HepG2 (cell line): Measurements from ENCODE around the gene P4HTM. TPM values are rescaled to one million over a fixed set of nuclear protein-coding genes. Genes with fewer than 3 reads are reported as not detected.

Experiments
- ATAC-seq: fragments of 200-7000 bp; cut with Tn5 transposase; 3 replicates; pipeline ENCODE4 v1.9.1; 2020; ENCODE audit warnings: mild to moderate bottlenecking, moderate library complexity
- BruUV-seq: library from RNA; stranded (reverse); fragments of 400-500 nt; replicated peaks from 2 replicates; lab custom pipeline; 2021; lab: Mats Ljungman, UMichigan
- CTCF ChIA-PET: fragments of 300-600 bp; formaldehyde crosslinking; extraction: SDS; loops from one replicate; lab custom pipeline; 2021; ENCODE audit warnings: low total read pairs, inconsistent platforms, low intra/inter-chr PET ratio; lab: Yijun Ruan, JAX
- POLR2A ChIA-PET: fragments of 350-600 bp; sonication (Branson Sonifier 250); formaldehyde crosslinking; loops from one replicate; lab custom pipeline; 2020; ENCODE audit warnings: antibody characterized with exemption, inconsistent platforms; lab: Yijun Ruan, JAX
- DNase-seq: peaks from one replicate; pipeline ENCODE4 v3.0.0-alpha.2; 2015; ENCODE audit warnings: low spot score
- FAIRE-seq: peaks from 3 replicates; lab custom pipeline; 2011; peaks lifted over from hg19 to GRCh38; lab: Jason Lieb, UNC
- H2AFZ ChIP-seq: one replicate; pipeline ENCODE4 v1.6.1; 2011; ENCODE audit warnings: low read length, inconsistent platforms
- H3K27ac ChIP-seq: fragments of 300-600 bp; 3 replicates; pipeline ENCODE4 v1.8.0; 2011; ENCODE audit warnings: mixed run types, mild to moderate bottlenecking, mixed read lengths, low read length, inconsistent platforms; ENCODE audit not compliant: insufficient read depth; ENCODE audit errors: extremely low read length
- H3K27me3 ChIP-seq, 2 experiments: fragments of 200-600 bp in 1 of 2; 2 replicates in 1 of 2; 3 replicates in 1 of 2; pipeline versions ENCODE4 v1.6.0 to v1.8.0; 2011; ENCODE audit warnings: low read length in 2 of 2, mild to moderate bottlenecking in 2 of 2, moderate library complexity in 2 of 2, inconsistent platforms in 1 of 2; ENCODE audit not compliant: insufficient read depth in 2 of 2, control insufficient read depth in 1 of 2
- H3K36me3 ChIP-seq, 2 experiments: fragments of 200-600 bp in 1 of 2; replicated peaks in 1 of 2; 2 replicates in 1 of 2; 3 replicates in 1 of 2; pipeline versions ENCODE4 v1.5.1 to v1.8.0; 2011; ENCODE audit warnings: low read length in 2 of 2, inconsistent platforms in 1 of 2; ENCODE audit not compliant: insufficient read depth in 2 of 2, control insufficient read depth in 1 of 2
- H3K4me1 ChIP-seq: 2 replicates; pipeline ENCODE4 v1.5.1; 2012; ENCODE audit warnings: low read length, inconsistent platforms; ENCODE audit not compliant: insufficient read depth
- H3K4me2 ChIP-seq: 2 replicates; pipeline ENCODE4 v1.6.0; 2011; ENCODE audit warnings: low read depth, low read length, inconsistent platforms
- H3K4me3 ChIP-seq, 3 experiments: fragments of 200-600 bp in 1 of 3; sonication (generic), shearing (Covaris generic) in 1 of 3; replicated peaks in 1 of 3; 2 replicates each; pipeline ENCODE4 v1.5.1; 2011 to 2016; ENCODE audit warnings: low read length in 3 of 3, inconsistent platforms in 2 of 3, low read depth in 2 of 3, mild to moderate bottlenecking in 2 of 3, control low read depth in 1 of 3, mixed read lengths in 1 of 3; ENCODE audit not compliant: insufficient read depth in 1 of 3
- H3K79me2 ChIP-seq: one replicate; pipeline ENCODE4 v1.6.1; 2011; ENCODE audit warnings: low read length, inconsistent platforms; ENCODE audit not compliant: insufficient read depth
- H3K9ac ChIP-seq: 2 replicates; pipeline ENCODE4 v1.6.0; 2011; ENCODE audit warnings: mild to moderate bottlenecking, low read depth, low read length, inconsistent platforms; ENCODE audit not compliant: insufficient read depth
- H3K9me3 ChIP-seq: 2 replicates; pipeline ENCODE4 v1.5.1; 2012; ENCODE audit warnings: mild to moderate bottlenecking, low read length
- H4K20me1 ChIP-seq: 2 replicates; pipeline ENCODE4 v1.6.0; 2011; ENCODE audit warnings: inconsistent platforms, mild to moderate bottlenecking, low read length, moderate library complexity; ENCODE audit not compliant: insufficient read depth
- CEBPB ChIP-seq: IDR thresholded peaks from 2 replicates; pipeline ENCODE4 v1.6.1; 2011; ENCODE audit warnings: low read depth, low read length, improper control_type of control experiment, borderline replicate concordance
- FOXK1 ChIP-seq: sonication (generic); formaldehyde crosslinking; IDR thresholded peaks from 2 replicates; pipeline ENCODE4 v1.4.0; 2020; ENCODE audit warnings: low read depth, missing genetic modification reagents, borderline replicate concordance
- KLF15 ChIP-seq: sonication (generic); formaldehyde crosslinking; IDR thresholded peaks from 2 replicates; pipeline ENCODE4 v1.8.1; 2023; ENCODE audit warnings: borderline replicate concordance, mild to moderate bottlenecking, inconsistent platforms, missing genetic modification reagents, mixed read lengths
- NFE2L1 ChIP-seq: sonication (generic); formaldehyde crosslinking; IDR thresholded peaks from 2 replicates; pipeline ENCODE4 v1.4.0; 2020; ENCODE audit warnings: missing genetic modification reagents, mild to moderate bottlenecking, borderline replicate concordance
- NR2F2 ChIP-seq: IDR thresholded peaks from 2 replicates; pipeline ENCODE4 v1.6.1; 2012; ENCODE audit warnings: low read depth, inconsistent platforms, borderline replicate concordance
- SOX5 ChIP-seq: IDR thresholded peaks from 2 replicates; pipeline ENCODE4 v1.6.1; 2016; ENCODE audit warnings: borderline replicate concordance
- TOE1 ChIP-seq: sonication (generic); formaldehyde crosslinking; IDR thresholded peaks from 2 replicates; pipeline ENCODE4 v1.4.0; 2020; ENCODE audit warnings: mild to moderate bottlenecking, missing genetic modification reagents
- TRIM24 ChIP-seq: sonication (generic); formaldehyde crosslinking; IDR thresholded peaks from 2 replicates; pipeline ENCODE4 v1.8.0; 2022; ENCODE audit warnings: mild to moderate bottlenecking, missing genetic modification reagents
- USF2 ChIP-seq, 2 experiments: sonication (generic) in 1 of 2; formaldehyde crosslinking in 1 of 2; IDR thresholded peaks; 2 replicates each; pipeline versions ENCODE4 v1.5.1 to v1.6.1; 2011 to 2020; ENCODE audit warnings: borderline replicate concordance in 1 of 2, low read depth in 1 of 2, low read length in 1 of 2, mild to moderate bottlenecking in 1 of 2, missing genetic modification reagents in 1 of 2, moderate library complexity in 1 of 2
- ZMYM3 ChIP-seq: sonication (generic); formaldehyde crosslinking; IDR thresholded peaks from 2 replicates; pipeline ENCODE4 v1.5.1; 2020; ENCODE audit warnings: mild to moderate bottlenecking, missing genetic modification reagents
- ZNF678 ChIP-seq: sonication (generic); formaldehyde crosslinking; IDR thresholded peaks from 2 replicates; pipeline ENCODE4 v1.4.0; 2020; ENCODE audit warnings: mild to moderate bottlenecking, missing genetic modification reagents
- ZNF713 ChIP-seq: sonication (generic); formaldehyde crosslinking; IDR thresholded peaks from 2 replicates; pipeline ENCODE4 v1.4.0; 2020; ENCODE audit warnings: mild to moderate bottlenecking, missing genetic modification reagents
- ZNF737 ChIP-seq: sonication (generic); formaldehyde crosslinking; IDR thresholded peaks from 2 replicates; pipeline ENCODE4 v1.5.0; 2020; ENCODE audit warnings: missing genetic modification reagents, mild to moderate bottlenecking, borderline replicate concordance
- WGBS: methylation state at CpG from one replicate; pipeline ENCODE4 v1.1.6; 2017; ENCODE audit warnings: low lambda C conversion rate; 5-methylcytosine and 5-hydroxymethylcytosine counted together
- in situ Hi-C: cut with HindIII; loops from 2 replicates; pipeline ENCODE4 v1.10.0; 2017; ENCODE audit warnings: low pct_unique_long_range_greater_than_20kb; ENCODE audit not compliant: extremely low pct_ligation_motif_present
- intact Hi-C: fragments of 100-400 bp; cut with micrococcal nuclease; formaldehyde crosslinking; loops from one replicate; pipeline ENCODE4 v1.10.0; 2022; ENCODE audit not compliant: unreplicated experiment
- polyA plus RNA-seq, 8 experiments: library from polyadenylated mRNA; depleted of rRNA in 3 of 8; stranded (reverse) in 7 of 8; unstranded in 1 of 8; fragments of >200 nt; fragmentation: Illumina TruSeq in 4 of 8; extraction: Trizol in 4 of 8; gene quantifications; 2 replicates each; pipeline versions ENCODE4 v1.2.1 to v1.2.3, GENCODE V29; 2011 to 2016; ENCODE audit warnings: low read depth in 4 of 8, missing spikeins in 1 of 8, mixed read lengths in 1 of 8; ENCODE audit not compliant: insufficient read depth in 1 of 8
- total RNA-seq, 5 experiments: library from RNA; depleted of rRNA; stranded (reverse); fragments of >200 nt; fragmentation: Illumina TruSeq; extraction: Trizol; gene quantifications; 2 replicates each; pipeline ENCODE4 v1.2.3, GENCODE V29; 2016; ENCODE audit warnings: low read depth in 1 of 5
- TF ChIP-seq, protein P1 (sequence below): sonication (generic); formaldehyde crosslinking; IDR thresholded peaks from 2 replicates; pipeline ENCODE4 v1.5.0; 2020; ENCODE audit warnings: missing genetic modification reagents, mild to moderate bottlenecking, borderline replicate concordance

P4HTM gene
- total and polyA plus RNA-seq, 2 of the 13 experiments (the other 11 are each of a cell fraction or from before 2014, with no cell fraction given) = 0.01 TPM; not detected in 1

DNA sequence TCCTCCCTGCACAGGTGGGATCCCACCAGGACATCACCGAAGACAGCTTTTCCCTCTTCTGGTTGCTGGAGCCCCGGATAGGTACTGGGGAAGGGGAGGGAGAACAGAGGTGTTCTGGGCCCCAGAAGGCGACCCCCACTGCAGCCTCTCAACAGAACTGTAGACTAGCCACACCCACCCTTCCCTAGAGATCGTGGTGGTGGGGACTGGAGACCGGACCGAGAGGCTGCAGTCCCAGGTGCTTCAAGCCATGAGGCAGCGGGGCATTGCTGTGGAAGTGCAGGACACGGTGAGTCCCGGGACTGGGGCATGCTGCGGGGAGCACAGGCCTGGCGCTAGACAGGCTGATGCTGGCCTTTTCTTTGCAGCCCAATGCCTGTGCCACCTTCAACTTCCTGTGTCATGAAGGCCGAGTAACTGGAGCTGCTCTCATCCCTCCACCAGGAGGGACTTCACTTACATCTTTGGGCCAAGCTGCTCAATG, 32.7 kb downstream of the P4HTM start (continued):
- TF ChIP-seq USF2 (IDR thresholded peaks at IDR 0.05; ENCODE audit: low read depth, low read length) (no peak), USF2 (CRISPR knock-in tag; IDR thresholded peaks at IDR 0.05; ENCODE audit: borderline replicate concordance) (no peak)

DNA sequence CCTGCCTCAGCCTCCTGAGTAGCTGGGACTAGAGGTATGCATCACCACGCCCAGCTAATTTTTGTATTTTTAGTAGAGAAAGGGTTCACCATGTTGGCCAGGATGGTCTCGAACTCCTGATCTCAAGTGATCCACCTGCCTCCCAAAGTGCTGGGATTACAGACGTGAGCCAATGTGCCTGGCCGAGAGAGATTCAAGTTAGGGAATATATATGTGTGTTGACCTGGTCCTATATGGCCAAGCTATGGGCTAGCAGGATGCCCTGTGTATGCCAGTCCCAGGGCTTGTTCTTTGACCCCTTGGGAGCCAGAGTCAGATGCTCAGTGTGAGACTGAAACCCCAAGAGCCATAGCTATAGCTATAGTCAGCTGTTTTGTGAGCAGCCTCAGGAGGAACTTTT, 33.7 kb downstream of the P4HTM start:
- no peaks in the 10 kb centered on the region for H4K20me1 ChIP-seq
- in situ Hi-C loops (no loop called here), intact Hi-C loops (loop anchor here (5.0 kb wide), 1 partner anchor 69 kb away; the partner anchor contains the start of gene QRICH1)
- FAIRE-seq (no peak), ATAC-seq (no peak), DNase-seq (no peak)
- peaks cover 38% of the 10 kb centered on the region for H3K79me2 ChIP-seq
- H3K4me3 ChIP-seq = no peak overlapping the region
- H3K36me3 ChIP-seq = peaks cover 16 to 30% of the 10 kb centered on the region in 2 experiments
- ChIA-PET POLR2A (interaction anchor here (0.9 to 11.1 kb wide), 4 partner anchors 14 to 477 kb away, joined by 3 to 280 read pairs (median 46); partner anchors contain the start of genes QRICH1 and WDR6), CTCF (no interaction called here)
- H3K27ac ChIP-seq = no peak overlapping the region
- H3K27me3 ChIP-seq = no peaks in the 10 kb centered on the region; a peak in 1 of 5 replicates
- no peak overlapping the region for H3K9ac ChIP-seq
- TF ChIP-seq ZMYM3 (CRISPR knock-in tag) = no peak
- no peak for TF ChIP-seq ZNF737 (CRISPR knock-in tag)
- TF ChIP-seq NFE2L1 (CRISPR knock-in tag) = no peak
- no peak for TF ChIP-seq NR2F2
- TF ChIP-seq ZNF713 = no peak
- TF ChIP-seq ZNF678 (CRISPR knock-in tag) = no peak
- TF ChIP-seq FOXK1 (CRISPR knock-in tag) = no peak
- no peak for TF ChIP-seq SOX5 (CRISPR knock-in tag)
- TF ChIP-seq TOE1 (CRISPR knock-in tag) = no peak
- no peak for TF ChIP-seq CEBPB
- TF ChIP-seq, protein P1, sequence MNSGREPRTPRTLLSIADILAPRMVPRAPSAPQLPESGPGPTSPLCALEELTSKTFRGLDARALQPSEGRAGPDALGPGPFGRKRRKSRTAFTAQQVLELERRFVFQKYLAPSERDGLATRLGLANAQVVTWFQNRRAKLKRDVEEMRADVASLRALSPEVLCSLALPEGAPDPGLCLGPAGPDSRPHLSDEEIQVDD (CRISPR knock-in tag) = no peak
- TF ChIP-seq KLF15 (CRISPR knock-in tag) = no peak
- TF ChIP-seq TRIM24 (CRISPR knock-in tag) = no peak
- no peak overlapping the region for H3K4me2 ChIP-seq
- BruUV-seq = no TSS peak
- 96% methylated on average over 4 of the region's 4 CpGs for WGBS
- H3K4me1 ChIP-seq = peaks cover 59% of the 10 kb centered on the region
- no peaks in the 10 kb centered on the region for H3K9me3 ChIP-seq
- no peak overlapping the region for H2AFZ ChIP-seq
